Measurements from ENCODE around the gene LARGE1. TPM values are rescaled to one million over a fixed set of nuclear protein-coding genes. Genes with fewer than 3 reads are reported as not detected.

LARGE1 gene
- total RNA-seq, 4 donors from 2014 or later = 11.8 to 33.2 (median 22.6) TPM

GRCh38 chr22:33272871-33273270 is 647.4 kb downstream of the LARGE1 start:
- TF ChIP-seq POLR2A (IDR thresholded peaks at IDR 0.05) (no peak), CTCF (IDR thresholded peaks at IDR 0.05) (no peak)
- 90 to 95% methylated on average over 2 of the region's 2 CpGs for WGBS, 2 donors
- DNase-seq (ENCODE audit: low spot score in 2 of 2) = no peak
- H3K4me3 ChIP-seq (ENCODE audit: low read depth, poor library complexity, severe bottlenecking) = no peak overlapping the region
- intact Hi-C loops (cut with DNase I; ENCODE audit: low total_unique reads) = loop anchor here (5.0 kb wide), 1 partner anchor 1079 kb away; no protein-coding TSS in a partner anchor

GRCh38 chr22:33272180-33272579 is 648.1 kb downstream of the LARGE1 start:
- intact Hi-C loops (cut with DNase I; ENCODE audit: low total_unique reads) = loop anchor here (5.0 kb wide), 1 partner anchor 1080 kb away; no protein-coding TSS in a partner anchor
- 70% methylated on average over 2 of the region's 2 CpGs for WGBS, 2 donors
- no peak for DNase-seq (ENCODE audit: low spot score in 2 of 2)
- no peak for TF ChIP-seq POLR2A (IDR thresholded peaks at IDR 0.05)
- TF ChIP-seq CTCF (IDR thresholded peaks at IDR 0.05) = no peak
- no peak overlapping the region for H3K4me3 ChIP-seq (ENCODE audit: low read depth, poor library complexity, severe bottlenecking)

- H3K4me3 ChIP-seq (ENCODE audit: low read depth, poor library complexity, severe bottlenecking) = no peak overlapping the region
- WGBS, 2 donors = 72 to 83% methylated on average over 6 of the region's 6 CpGs
- intact Hi-C loops (cut with DNase I; ENCODE audit: low total_unique reads) = loop anchor here (5.0 kb wide), 1 partner anchor 1081 kb away; no protein-coding TSS in a partner anchor
- TF ChIP-seq CTCF (IDR thresholded peaks at IDR 0.05) (no peak), POLR2A (IDR thresholded peaks at IDR 0.05) (no peak)
- DNase-seq (ENCODE audit: low spot score in 2 of 2) = no peak
These were observed 648.7 kb downstream of the LARGE1 start for GRCh38 chr22:33271390-33272161.

- no peak overlapping the region for H3K4me3 ChIP-seq (ENCODE audit: low read depth, poor library complexity, severe bottlenecking)
- TF ChIP-seq CTCF (IDR thresholded peaks at IDR 0.05) (no peak), POLR2A (IDR thresholded peaks at IDR 0.05) (no peak)
- DNase-seq (ENCODE audit: low spot score in 2 of 2) = no peak
- intact Hi-C loops (cut with DNase I; ENCODE audit: low total_unique reads) = loop anchor here (5.0 kb wide), 1 partner anchor 1082 kb away; no protein-coding TSS in a partner anchor
These were observed 649.7 kb downstream of the LARGE1 start for GRCh38 chr22:33270596-33270995.

- no peak for DNase-seq (ENCODE audit: low spot score in 2 of 2)
- intact Hi-C loops (cut with DNase I; ENCODE audit: low total_unique reads) = no loop called here
- H3K4me3 ChIP-seq (ENCODE audit: low read depth, poor library complexity, severe bottlenecking) = no peak overlapping the region
- TF ChIP-seq POLR2A (IDR thresholded peaks at IDR 0.05) (no peak), CTCF (IDR thresholded peaks at IDR 0.05) (no peak)
- WGBS, 2 donors = 68 to 69% methylated on average over 4 of the region's 4 CpGs
These were observed 658.6 kb downstream of the LARGE1 start for GRCh38 chr22:33261699-33262098.
